ENCODE measurements around the gene HTT.

GRCh38 chr4:3096202-3096601 is 21.7 kb downstream of the HTT start:
- TF ChIP-seq CTCF (IDR thresholded peaks at IDR 0.05; ENCODE audit: insufficient read depth, low read depth, low read length) = no peak
- no peak for TF ChIP-seq EZH2 (IDR thresholded peaks at IDR 0.05; ENCODE audit: insufficient read depth, low read length)

All from astrocyte (in vitro differentiated cells and primary cell).